Endothelial cell of hepatic sinusoid (primary cell): ENCODE data around the gene HOXB7.

Source experiments
- in situ Hi-C: cut with HindIII; loops from 2 replicates; pipeline ENCODE4 v1.10.0; 2017; ENCODE audit warnings: low sequenced_read_pairs

Gene HOXB7

GRCh38 chr17:48569674-48570324 lies 41.0 kb downstream of the HOXB7 start:
- in situ Hi-C loops = no loop called here

- in situ Hi-C loops = no loop called here
These were observed 41.6 kb downstream of the HOXB7 start for GRCh38 chr17:48569240-48569582.

GRCh38 chr17:48568499-48569239 lies 42.1 kb downstream of the HOXB7 start:
- in situ Hi-C loops = no loop called here

GRCh38 chr17:48567646-48568354 lies 43.0 kb downstream of the HOXB7 start:
- in situ Hi-C loops = no loop called here

GRCh38 chr17:48567209-48567608 lies 43.6 kb downstream of the HOXB7 start:
- in situ Hi-C loops = no loop called here

- in situ Hi-C loops = no loop called here
These were observed 44.1 kb downstream of the HOXB7 start for GRCh38 chr17:48566717-48567116.

GRCh38 chr17:48565925-48566710 lies 44.7 kb downstream of the HOXB7 start:
- in situ Hi-C loops = no loop called here

GRCh38 chr17:48565022-48565554 lies 45.7 kb downstream of the HOXB7 start:
- in situ Hi-C loops = no loop called here

- in situ Hi-C loops = no loop called here
These were observed 46.4 kb downstream of the HOXB7 start for GRCh38 chr17:48564188-48565021.

GRCh38 chr17:48563867-48564187 lies 47.0 kb downstream of the HOXB7 start:
- in situ Hi-C loops = no loop called here

- in situ Hi-C loops = no loop called here
These were observed 47.4 kb downstream of the HOXB7 start for GRCh38 chr17:48563385-48563838.

GRCh38 chr17:48562934-48563333 lies 47.9 kb downstream of the HOXB7 start:
- in situ Hi-C loops = no loop called here

- in situ Hi-C loops = no loop called here
These were observed 48.7 kb downstream of the HOXB7 start for GRCh38 chr17:48561884-48562810.

GRCh38 chr17:48559840-48560817 lies 50.7 kb downstream of the HOXB7 start:
- in situ Hi-C loops = no loop called here

- in situ Hi-C loops = no loop called here
These were observed 51.5 kb downstream of the HOXB7 start for GRCh38 chr17:48559122-48559839.

GRCh38 chr17:48558831-48559121 lies 52.0 kb downstream of the HOXB7 start:
- in situ Hi-C loops = no loop called here

- in situ Hi-C loops = no loop called here
These were observed 52.6 kb downstream of the HOXB7 start for GRCh38 chr17:48558057-48558830.
